GM20000 (cell line): ENCODE measurements around the gene KRTAP10-11.
A peak's percentile ranks its signal among the peaks of the same experiment; 100 is the strongest.

Source experiments
- DNase-seq: peaks from one replicate; pipeline ENCODE4 v3.0.0; 2012; ENCODE audit warnings: low spot score
- TF ChIP-seq, protein P1 (sequence below): IDR thresholded peaks from 2 replicates; pipeline ENCODE4 v1.5.1; 2012; ENCODE audit warnings: mild to moderate bottlenecking, control low read depth; ENCODE audit errors: extremely low read depth, missing control alignments

The KRTAP10-11 gene

GRCh38 chr21:44694776-44695175 lies 48.6 kb downstream of the KRTAP10-11 start:
- TF ChIP-seq, protein P1, sequence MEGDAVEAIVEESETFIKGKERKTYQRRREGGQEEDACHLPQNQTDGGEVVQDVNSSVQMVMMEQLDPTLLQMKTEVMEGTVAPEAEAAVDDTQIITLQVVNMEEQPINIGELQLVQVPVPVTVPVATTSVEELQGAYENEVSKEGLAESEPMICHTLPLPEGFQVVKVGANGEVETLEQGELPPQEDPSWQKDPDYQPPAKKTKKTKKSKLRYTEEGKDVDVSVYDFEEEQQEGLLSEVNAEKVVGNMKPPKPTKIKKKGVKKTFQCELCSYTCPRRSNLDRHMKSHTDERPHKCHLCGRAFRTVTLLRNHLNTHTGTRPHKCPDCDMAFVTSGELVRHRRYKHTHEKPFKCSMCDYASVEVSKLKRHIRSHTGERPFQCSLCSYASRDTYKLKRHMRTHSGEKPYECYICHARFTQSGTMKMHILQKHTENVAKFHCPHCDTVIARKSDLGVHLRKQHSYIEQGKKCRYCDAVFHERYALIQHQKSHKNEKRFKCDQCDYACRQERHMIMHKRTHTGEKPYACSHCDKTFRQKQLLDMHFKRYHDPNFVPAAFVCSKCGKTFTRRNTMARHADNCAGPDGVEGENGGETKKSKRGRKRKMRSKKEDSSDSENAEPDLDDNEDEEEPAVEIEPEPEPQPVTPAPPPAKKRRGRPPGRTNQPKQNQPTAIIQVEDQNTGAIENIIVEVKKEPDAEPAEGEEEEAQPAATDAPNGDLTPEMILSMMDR: no peak
- no peak for DNase-seq

- TF ChIP-seq, protein P1: no peak
Measured at GRCh38 chr21:44695184-44695583, 49.0 kb downstream of the KRTAP10-11 start.

GRCh38 chr21:44695641-44696040 lies 49.4 kb downstream of the KRTAP10-11 start:
- TF ChIP-seq, protein P1: no peak

More at GRCh38 chr21:44695184-44695583, 49.0 kb downstream of the KRTAP10-11 start:
- DNase-seq: no peak

DNA sequence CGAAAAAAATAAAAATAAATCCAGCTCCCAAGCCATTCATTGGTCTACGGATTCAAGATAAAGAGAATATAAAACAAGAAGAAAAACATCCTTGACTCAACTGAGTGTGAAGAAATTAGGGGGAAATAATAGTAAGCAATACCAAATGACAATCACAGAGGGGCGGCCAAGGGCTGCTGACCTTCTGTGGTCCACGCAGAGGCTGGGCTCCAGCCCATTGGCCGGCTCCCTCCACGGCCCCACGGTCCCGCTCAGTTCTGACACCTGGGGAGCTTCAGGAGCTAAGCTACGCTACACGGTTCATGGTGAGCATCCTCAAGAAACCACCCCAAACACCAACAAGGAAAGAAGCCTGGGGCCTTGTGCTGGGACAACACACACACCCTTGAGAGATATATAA lies 50.4 kb downstream of the KRTAP10-11 start:
- peak; percentile 15 for DNase-seq
- TF ChIP-seq, protein P1: no peak

More at GRCh38 chr21:44695641-44696040, 49.4 kb downstream of the KRTAP10-11 start:
- no peak for DNase-seq
